ENCODE results near the gene CNIH2. TPM values are rescaled to one million over a fixed set of nuclear protein-coding genes. Genes with fewer than 3 reads are reported as not detected.

Gene CNIH2
- 2.1 TPM for polyA plus RNA-seq (2013)

DNA sequence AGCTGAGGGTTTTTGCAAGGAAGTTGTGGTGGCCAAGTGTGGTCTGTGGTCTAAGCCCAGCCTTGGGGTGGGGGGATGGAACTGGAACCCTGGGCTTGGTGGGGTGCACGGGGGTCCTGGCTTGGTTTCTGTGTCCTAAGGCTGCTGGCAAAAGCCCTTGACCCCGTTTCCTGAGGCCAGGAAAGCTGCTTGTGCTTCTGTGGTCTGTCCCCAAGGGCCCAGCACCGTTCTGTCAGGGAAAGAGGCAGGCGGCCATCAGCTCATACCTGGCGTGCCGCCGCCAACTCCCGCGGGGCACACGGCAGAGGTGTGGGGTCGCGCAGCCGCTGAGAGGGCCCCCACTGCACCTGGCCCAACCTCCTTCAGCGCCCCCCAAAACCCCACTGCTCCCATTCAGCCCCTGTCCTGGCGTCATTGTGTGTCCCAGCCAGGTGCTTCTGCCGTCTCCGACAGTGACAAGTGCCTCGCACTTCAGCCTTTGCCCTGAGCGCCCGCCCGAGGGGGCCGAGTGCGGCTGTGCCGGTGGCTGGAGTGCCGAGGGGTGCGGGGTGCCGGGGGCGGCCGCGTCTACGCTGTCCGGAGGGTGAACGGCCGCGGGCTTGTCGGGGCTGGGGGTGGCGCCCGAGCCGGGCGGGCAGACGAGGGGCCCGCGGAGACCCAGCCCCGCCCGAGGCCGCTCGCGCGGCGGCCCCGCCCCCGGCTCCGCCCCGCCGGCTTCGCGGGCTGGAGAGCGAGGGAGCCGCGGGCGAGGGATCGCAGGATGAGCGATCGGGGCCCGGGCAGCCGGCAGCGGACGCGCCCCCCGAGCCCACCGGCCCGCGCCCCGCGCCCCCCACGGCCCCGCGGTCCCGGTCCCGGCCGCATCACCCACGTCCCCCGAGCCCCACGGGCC, at the start of gene CNIH2:
TSS of gene CNIH2 (plus strand) at position 705 of the 892 bp plus-strand sequence. CDS start 282 bp downstream, outside the sequence.
- Histone ChIP-seq H3K27me3 (replicated peaks in 2 of 5; ENCODE audit: control insufficient read depth in 4 of 5, insufficient read depth in 5 of 5, low read length in 4 of 5) (peaks cover 0 to 18% (median 15%) of the 10 kb centered on the region in 5 experiments), H3K36me3 (ENCODE audit: control insufficient read depth in 4 of 4, insufficient read depth in 4 of 4, low read length in 3 of 4) (peaks cover 13 to 39% (median 32%) of the 10 kb centered on the region in 4 experiments), H3K9me3 (ENCODE audit: control extremely low read depth in 1 of 5, control insufficient read depth in 4 of 5, insufficient read depth in 2 of 5, low read depth in 1 of 5, low read length in 4 of 5) (no peaks in the 10 kb centered on the region), H3K4me1 (ENCODE audit: control extremely low read depth in 1 of 4, control insufficient read depth in 4 of 4, insufficient read depth in 4 of 4, low read length in 3 of 4) (peaks cover 0 to 36% (median 30%) of the 10 kb centered on the region in 4 experiments), H3K27ac (ENCODE audit: insufficient read depth in 1 of 2, low read depth in 1 of 2, low read length in 2 of 2, poor library complexity in 1 of 2, severe bottlenecking in 2 of 2) (no peak within 1 kb of the TSS), H3K4me3 (ENCODE audit: control insufficient read depth in 1 of 7, extremely low read depth in 1 of 7, insufficient read depth in 4 of 7, low read depth in 2 of 7, low read length in 6 of 7) (peak within 1 kb of the TSS in 4 of 7 experiments; percentile 33 to 58 (median 44))
- ChIA-PET POLR2A (interaction anchor here (0.8 kb wide), 1 partner anchor 10 kb away, joined by 4 read pairs; no protein-coding TSS in a partner anchor), CTCF (interaction anchor here (0.6 to 1.3 kb wide), 5 partner anchors 9 to 99 kb away, joined by 3 to 4 read pairs (median 3); partner anchors contain the start of genes CD248 and RAB1B)
- WGBS (ENCODE audit: insufficient coverage) = under 1% methylated on average over 66 of the region's 84 CpGs
- DNase-seq = peak in 2 of 3 donors; percentile 72 to 75

DNA sequence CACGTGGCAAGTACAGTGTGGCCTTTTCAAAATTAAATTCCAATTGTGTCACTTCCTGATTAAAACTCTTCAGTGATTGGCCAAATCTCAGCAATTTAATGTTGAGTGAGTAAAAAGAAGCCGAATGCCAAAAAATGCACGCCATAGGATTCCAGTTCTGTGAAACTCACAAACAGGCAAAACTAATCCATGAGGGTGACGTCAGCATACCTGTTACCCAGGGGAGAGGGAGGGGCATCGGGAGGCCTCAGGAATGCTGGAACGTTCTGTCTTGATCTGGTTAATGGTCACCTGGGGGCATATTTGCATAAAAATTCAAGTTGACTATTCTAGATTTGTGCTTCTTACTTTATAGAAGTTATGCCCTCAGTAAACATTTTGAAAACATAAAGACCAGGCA, 49.5 kb upstream of the CNIH2 start:
- Histone ChIP-seq H3K27ac (ENCODE audit: insufficient read depth in 1 of 2, low read depth in 1 of 2, low read length in 2 of 2, poor library complexity in 1 of 2, severe bottlenecking in 2 of 2) (no peak overlapping the region), H3K27me3 (replicated peaks in 2 of 5; ENCODE audit: control insufficient read depth in 4 of 5, insufficient read depth in 5 of 5, low read length in 4 of 5) (no peaks in the 10 kb centered on the region), H3K9me3 (ENCODE audit: control extremely low read depth in 1 of 5, control insufficient read depth in 4 of 5, insufficient read depth in 2 of 5, low read depth in 1 of 5, low read length in 4 of 5) (no peaks in the 10 kb centered on the region), H3K4me1 (ENCODE audit: control extremely low read depth in 1 of 4, control insufficient read depth in 4 of 4, insufficient read depth in 4 of 4, low read length in 3 of 4) (no peaks in the 10 kb centered on the region), H3K36me3 (ENCODE audit: control insufficient read depth in 4 of 4, insufficient read depth in 4 of 4, low read length in 3 of 4) (peaks cover 17 to 77% (median 43%) of the 10 kb centered on the region in 4 experiments), H3K4me3 (ENCODE audit: control insufficient read depth in 1 of 7, extremely low read depth in 1 of 7, insufficient read depth in 4 of 7, low read depth in 2 of 7, low read length in 6 of 7) (no peak overlapping the region)
- CTCF ChIA-PET = no interaction called here
- WGBS (ENCODE audit: insufficient coverage) = 90% methylated on average over 2 of the region's 6 CpGs
- DNase-seq = no peak
- POLR2A ChIA-PET = no interaction called here

DNA sequence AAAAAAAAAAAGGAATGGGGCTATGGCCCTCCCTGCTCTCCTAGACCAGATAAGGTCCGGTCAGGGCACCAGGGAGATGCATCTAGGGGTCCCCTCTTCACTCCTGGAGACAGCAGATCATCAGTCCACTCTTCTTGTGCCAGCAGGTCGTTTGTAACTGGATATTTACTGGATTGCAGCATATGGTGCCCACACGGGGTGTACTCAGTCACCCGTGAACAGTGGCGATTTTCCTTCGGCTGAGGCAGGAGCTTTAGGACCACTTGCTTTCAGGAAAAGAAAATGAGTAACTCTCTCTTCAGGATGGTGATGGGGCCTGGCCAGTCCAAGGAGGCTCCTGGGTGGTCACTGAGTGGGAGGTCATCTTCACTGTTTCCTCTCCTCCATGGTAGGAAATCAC, 47.8 kb upstream of the CNIH2 start:
- no peak overlapping the region for H3K4me3 ChIP-seq (ENCODE audit: control insufficient read depth in 1 of 7, extremely low read depth in 1 of 7, insufficient read depth in 4 of 7, low read depth in 2 of 7, low read length in 6 of 7)
- no peaks in the 10 kb centered on the region for H3K4me1 ChIP-seq (ENCODE audit: control extremely low read depth in 1 of 4, control insufficient read depth in 4 of 4, insufficient read depth in 4 of 4, low read length in 3 of 4)
- peaks cover 22 to 82% (median 49%) of the 10 kb centered on the region in 4 experiments for H3K36me3 ChIP-seq (ENCODE audit: control insufficient read depth in 4 of 4, insufficient read depth in 4 of 4, low read length in 3 of 4)
- CTCF ChIA-PET = no interaction called here
- no peaks in the 10 kb centered on the region for H3K9me3 ChIP-seq (ENCODE audit: control extremely low read depth in 1 of 5, control insufficient read depth in 4 of 5, insufficient read depth in 2 of 5, low read depth in 1 of 5, low read length in 4 of 5)
- 98% methylated on average over 5 of the region's 6 CpGs for WGBS (ENCODE audit: insufficient coverage)
- POLR2A ChIA-PET = no interaction called here
- no peak for DNase-seq
- H3K27ac ChIP-seq (ENCODE audit: insufficient read depth in 1 of 2, low read depth in 1 of 2, low read length in 2 of 2, poor library complexity in 1 of 2, severe bottlenecking in 2 of 2) = no peak overlapping the region
- H3K27me3 ChIP-seq (replicated peaks in 2 of 5; ENCODE audit: control insufficient read depth in 4 of 5, insufficient read depth in 5 of 5, low read length in 4 of 5) = no peaks in the 10 kb centered on the region

DNA sequence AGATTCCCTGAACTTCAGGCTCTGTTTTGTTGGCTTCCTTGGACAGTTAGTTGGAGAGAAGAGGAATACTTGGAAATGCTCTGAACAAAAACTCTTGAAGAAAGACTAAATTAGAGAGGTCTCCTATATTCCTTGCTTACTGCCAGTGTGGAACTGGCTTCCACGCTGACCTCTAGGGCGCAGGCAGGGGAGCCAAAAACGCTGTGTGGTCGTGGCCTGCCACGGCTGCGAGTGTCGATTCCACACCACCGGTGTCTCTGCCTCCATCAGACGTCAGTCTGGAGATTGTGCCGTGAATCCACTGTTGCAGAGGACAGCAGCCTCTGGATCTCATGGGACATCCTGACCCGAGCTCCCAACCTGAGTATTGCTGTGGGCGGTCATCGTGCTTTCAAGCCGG, 47.0 kb upstream of the CNIH2 start:
- no peak for DNase-seq
- Histone ChIP-seq H3K4me3 (ENCODE audit: control insufficient read depth in 1 of 7, extremely low read depth in 1 of 7, insufficient read depth in 4 of 7, low read depth in 2 of 7, low read length in 6 of 7) (no peak overlapping the region), H3K4me1 (ENCODE audit: control extremely low read depth in 1 of 4, control insufficient read depth in 4 of 4, insufficient read depth in 4 of 4, low read length in 3 of 4) (no peaks in the 10 kb centered on the region), H3K36me3 (ENCODE audit: control insufficient read depth in 4 of 4, insufficient read depth in 4 of 4, low read length in 3 of 4) (peaks cover 25 to 86% (median 53%) of the 10 kb centered on the region in 4 experiments), H3K27ac (ENCODE audit: insufficient read depth in 1 of 2, low read depth in 1 of 2, low read length in 2 of 2, poor library complexity in 1 of 2, severe bottlenecking in 2 of 2) (no peak overlapping the region), H3K27me3 (replicated peaks in 2 of 5; ENCODE audit: control insufficient read depth in 4 of 5, insufficient read depth in 5 of 5, low read length in 4 of 5) (no peaks in the 10 kb centered on the region), H3K9me3 (ENCODE audit: control extremely low read depth in 1 of 5, control insufficient read depth in 4 of 5, insufficient read depth in 2 of 5, low read depth in 1 of 5, low read length in 4 of 5) (no peaks in the 10 kb centered on the region)
- POLR2A ChIA-PET = no interaction called here
- CTCF ChIA-PET = no interaction called here
- 92% methylated on average over 14 of the region's 14 CpGs for WGBS (ENCODE audit: insufficient coverage)

DNA sequence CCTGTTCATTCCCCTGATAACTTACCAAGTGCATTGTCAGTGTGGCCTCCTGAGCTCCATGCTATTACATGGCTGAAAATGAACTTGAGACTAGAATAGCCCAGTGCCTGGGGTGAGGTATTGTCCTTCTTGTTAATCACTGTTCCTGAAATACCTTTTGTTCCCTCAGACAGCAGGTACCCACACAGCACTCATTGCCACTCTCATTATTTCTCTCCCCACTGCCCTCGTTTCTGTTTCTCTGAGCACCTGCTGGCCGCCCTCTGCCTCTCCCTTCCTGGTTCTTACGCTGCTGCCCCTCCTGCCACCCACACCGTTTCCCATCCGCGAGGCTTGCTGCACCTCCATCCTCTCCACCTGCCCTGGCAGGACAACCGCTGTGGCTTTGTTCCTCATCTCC, 46.4 kb upstream of the CNIH2 start:
- no peak overlapping the region for H3K4me3 ChIP-seq (ENCODE audit: control insufficient read depth in 1 of 7, extremely low read depth in 1 of 7, insufficient read depth in 4 of 7, low read depth in 2 of 7, low read length in 6 of 7)
- no peaks in the 10 kb centered on the region for H3K4me1 ChIP-seq (ENCODE audit: control extremely low read depth in 1 of 4, control insufficient read depth in 4 of 4, insufficient read depth in 4 of 4, low read length in 3 of 4)
- ChIA-PET POLR2A (no interaction called here), CTCF (no interaction called here)
- H3K36me3 ChIP-seq (ENCODE audit: control insufficient read depth in 4 of 4, insufficient read depth in 4 of 4, low read length in 3 of 4) = peaks cover 25 to 87% (median 53%) of the 10 kb centered on the region in 4 experiments
- WGBS (ENCODE audit: insufficient coverage) = 94% methylated on average over 7 of the region's 7 CpGs
- DNase-seq = no peak
- H3K27me3 ChIP-seq (replicated peaks in 2 of 5; ENCODE audit: control insufficient read depth in 4 of 5, insufficient read depth in 5 of 5, low read length in 4 of 5) = no peaks in the 10 kb centered on the region
- H3K9me3 ChIP-seq (ENCODE audit: control extremely low read depth in 1 of 5, control insufficient read depth in 4 of 5, insufficient read depth in 2 of 5, low read depth in 1 of 5, low read length in 4 of 5) = no peaks in the 10 kb centered on the region
- no peak overlapping the region for H3K27ac ChIP-seq (ENCODE audit: insufficient read depth in 1 of 2, low read depth in 1 of 2, low read length in 2 of 2, poor library complexity in 1 of 2, severe bottlenecking in 2 of 2)

DNA sequence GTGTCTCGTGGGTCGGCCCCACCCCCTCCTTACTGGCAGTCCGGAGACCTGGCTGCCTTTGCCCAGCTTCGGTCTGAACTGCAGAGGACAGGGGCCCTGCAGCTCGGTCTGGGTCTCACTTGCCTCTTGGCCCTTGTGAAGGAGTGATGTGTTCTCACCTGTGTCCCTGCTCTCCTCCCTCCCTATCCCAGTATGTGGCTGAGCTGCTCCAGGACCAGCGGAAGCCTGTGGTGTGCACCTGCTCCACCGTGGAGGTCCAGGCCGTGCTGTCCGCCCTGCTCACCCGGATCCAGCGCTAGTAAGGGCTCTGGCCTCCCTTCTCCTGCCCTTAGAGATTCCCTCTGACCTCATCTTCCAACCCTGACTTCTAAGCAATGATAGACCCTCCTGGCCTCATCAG, 45.2 kb upstream of the CNIH2 start:
- CTCF ChIA-PET = no interaction called here
- POLR2A ChIA-PET = no interaction called here
- Histone ChIP-seq H3K27me3 (replicated peaks in 2 of 5; ENCODE audit: control insufficient read depth in 4 of 5, insufficient read depth in 5 of 5, low read length in 4 of 5) (no peaks in the 10 kb centered on the region), H3K4me3 (ENCODE audit: control insufficient read depth in 1 of 7, extremely low read depth in 1 of 7, insufficient read depth in 4 of 7, low read depth in 2 of 7, low read length in 6 of 7) (no peak overlapping the region), H3K9me3 (ENCODE audit: control extremely low read depth in 1 of 5, control insufficient read depth in 4 of 5, insufficient read depth in 2 of 5, low read depth in 1 of 5, low read length in 4 of 5) (no peaks in the 10 kb centered on the region), H3K4me1 (ENCODE audit: control extremely low read depth in 1 of 4, control insufficient read depth in 4 of 4, insufficient read depth in 4 of 4, low read length in 3 of 4) (no peaks in the 10 kb centered on the region), H3K36me3 (ENCODE audit: control insufficient read depth in 4 of 4, insufficient read depth in 4 of 4, low read length in 3 of 4) (peaks cover 27 to 85% (median 50%) of the 10 kb centered on the region in 4 experiments), H3K27ac (ENCODE audit: insufficient read depth in 1 of 2, low read depth in 1 of 2, low read length in 2 of 2, poor library complexity in 1 of 2, severe bottlenecking in 2 of 2) (no peak overlapping the region)
- DNase-seq = no peak
- WGBS (ENCODE audit: insufficient coverage) = 98% methylated on average over 11 of the region's 11 CpGs

DNA sequence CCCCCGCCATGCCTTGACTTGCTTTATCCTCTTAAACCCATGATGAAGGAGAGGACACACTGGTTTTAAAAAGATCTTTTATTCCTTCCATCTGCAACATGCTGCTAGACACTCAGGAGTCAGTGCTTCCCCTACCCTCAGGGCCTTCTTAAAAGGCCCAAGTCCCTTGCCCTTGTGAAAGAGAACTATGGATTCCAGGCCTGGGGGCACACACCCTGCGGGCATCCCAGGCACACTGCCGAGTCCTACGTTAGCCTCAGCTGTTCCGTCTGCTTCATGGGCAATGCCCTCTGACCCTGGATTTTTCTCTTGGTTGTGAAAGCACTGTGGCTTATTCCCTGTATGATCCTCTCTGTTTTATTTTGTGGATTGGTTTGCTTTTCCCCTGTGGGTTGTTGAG, 44.7 kb upstream of the CNIH2 start:
- CTCF ChIA-PET = interaction anchor here (1.1 kb wide), 1 partner anchor 11 kb away, joined by 5 read pairs; no protein-coding TSS in a partner anchor

More for the DNA sequence above, 44.7 kb upstream of the CNIH2 start:
- Histone ChIP-seq H3K27me3 (replicated peaks in 2 of 5; ENCODE audit: control insufficient read depth in 4 of 5, insufficient read depth in 5 of 5, low read length in 4 of 5) (no peaks in the 10 kb centered on the region), H3K4me1 (ENCODE audit: control extremely low read depth in 1 of 4, control insufficient read depth in 4 of 4, insufficient read depth in 4 of 4, low read length in 3 of 4) (no peaks in the 10 kb centered on the region), H3K27ac (ENCODE audit: insufficient read depth in 1 of 2, low read depth in 1 of 2, low read length in 2 of 2, poor library complexity in 1 of 2, severe bottlenecking in 2 of 2) (no peak overlapping the region), H3K4me3 (ENCODE audit: control insufficient read depth in 1 of 7, extremely low read depth in 1 of 7, insufficient read depth in 4 of 7, low read depth in 2 of 7, low read length in 6 of 7) (no peak overlapping the region), H3K9me3 (ENCODE audit: control extremely low read depth in 1 of 5, control insufficient read depth in 4 of 5, insufficient read depth in 2 of 5, low read depth in 1 of 5, low read length in 4 of 5) (no peaks in the 10 kb centered on the region), H3K36me3 (ENCODE audit: control insufficient read depth in 4 of 4, insufficient read depth in 4 of 4, low read length in 3 of 4) (peaks cover 24 to 84% (median 50%) of the 10 kb centered on the region in 4 experiments)
- 89% methylated on average over 1 of the region's 5 CpGs for WGBS (ENCODE audit: insufficient coverage)
- POLR2A ChIA-PET = no interaction called here
- no peak for DNase-seq
